ENCODE data around the gene LRIG2. TPM values are rescaled to one million over a fixed set of nuclear protein-coding genes. Genes with fewer than 3 reads are reported as not detected.
"Not testable (repeated sequence)": the region's sequence is repeated elsewhere in the genome, so short reads cannot be mapped to it uniquely, and the experiment has no call there.

Gene LRIG2
- total and polyA plus RNA-seq, 9 donors, result 7.4 to 32.4 (median 18.6) TPM

DNA sequence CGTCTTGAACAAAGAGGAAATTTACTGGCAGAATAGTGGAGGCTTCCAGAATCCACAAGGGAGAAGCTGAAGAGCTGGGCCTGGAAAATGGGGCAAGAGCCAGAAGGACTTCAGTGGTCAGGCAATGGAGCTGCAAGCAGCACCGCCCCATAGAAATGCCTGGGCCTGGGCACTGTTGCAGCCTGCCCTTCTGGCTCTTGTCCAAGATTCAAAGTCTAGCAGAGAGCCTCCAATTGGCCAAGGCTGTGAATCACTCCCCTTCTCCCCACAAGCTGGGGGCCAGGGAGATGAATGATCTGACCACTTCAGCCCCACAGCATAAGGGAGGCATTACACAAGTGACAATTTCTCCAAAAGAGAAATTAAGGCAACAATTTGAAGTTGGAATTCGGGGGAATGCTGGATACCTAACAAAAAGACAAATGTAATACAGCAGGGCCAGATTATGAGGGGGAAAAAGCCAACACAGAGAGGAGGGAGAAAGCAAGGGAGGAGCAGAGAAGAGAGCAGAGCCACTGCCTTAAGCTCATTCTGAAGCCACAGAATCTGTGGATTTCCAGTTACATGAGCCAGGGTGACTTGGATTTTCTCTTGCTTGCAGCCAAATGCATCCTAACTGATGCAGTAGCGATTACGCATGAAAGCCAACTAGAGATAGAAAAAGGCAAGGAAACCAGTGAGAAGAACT is 80.3 kb downstream of the LRIG2 start:
- Histone ChIP-seq H3K36me3 (no peaks in the 10 kb centered on the region), H3K4me1 (ENCODE audit: insufficient read depth) (no peaks in the 10 kb centered on the region), H3K27ac (no peak overlapping the region), H3K27me3 (no peaks in the 10 kb centered on the region), H3K9me3 (no peaks in the 10 kb centered on the region), H3K4me3 (no peak overlapping the region)
- intact Hi-C loops (cut with DNase I), result no loop called here
- TF ChIP-seq POLR2A (IDR thresholded peaks at IDR 0.05), result no peak
- TF ChIP-seq, protein P1, sequence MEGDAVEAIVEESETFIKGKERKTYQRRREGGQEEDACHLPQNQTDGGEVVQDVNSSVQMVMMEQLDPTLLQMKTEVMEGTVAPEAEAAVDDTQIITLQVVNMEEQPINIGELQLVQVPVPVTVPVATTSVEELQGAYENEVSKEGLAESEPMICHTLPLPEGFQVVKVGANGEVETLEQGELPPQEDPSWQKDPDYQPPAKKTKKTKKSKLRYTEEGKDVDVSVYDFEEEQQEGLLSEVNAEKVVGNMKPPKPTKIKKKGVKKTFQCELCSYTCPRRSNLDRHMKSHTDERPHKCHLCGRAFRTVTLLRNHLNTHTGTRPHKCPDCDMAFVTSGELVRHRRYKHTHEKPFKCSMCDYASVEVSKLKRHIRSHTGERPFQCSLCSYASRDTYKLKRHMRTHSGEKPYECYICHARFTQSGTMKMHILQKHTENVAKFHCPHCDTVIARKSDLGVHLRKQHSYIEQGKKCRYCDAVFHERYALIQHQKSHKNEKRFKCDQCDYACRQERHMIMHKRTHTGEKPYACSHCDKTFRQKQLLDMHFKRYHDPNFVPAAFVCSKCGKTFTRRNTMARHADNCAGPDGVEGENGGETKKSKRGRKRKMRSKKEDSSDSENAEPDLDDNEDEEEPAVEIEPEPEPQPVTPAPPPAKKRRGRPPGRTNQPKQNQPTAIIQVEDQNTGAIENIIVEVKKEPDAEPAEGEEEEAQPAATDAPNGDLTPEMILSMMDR (IDR thresholded peaks at IDR 0.05), result no peak
- no peak for TF ChIP-seq EP300 (IDR thresholded peaks at IDR 0.05)
- 85 to 90% (median 89%) methylated on average over 5 of the region's 5 CpGs for WGBS, 3 donors
- no peak for DNase-seq

DNA sequence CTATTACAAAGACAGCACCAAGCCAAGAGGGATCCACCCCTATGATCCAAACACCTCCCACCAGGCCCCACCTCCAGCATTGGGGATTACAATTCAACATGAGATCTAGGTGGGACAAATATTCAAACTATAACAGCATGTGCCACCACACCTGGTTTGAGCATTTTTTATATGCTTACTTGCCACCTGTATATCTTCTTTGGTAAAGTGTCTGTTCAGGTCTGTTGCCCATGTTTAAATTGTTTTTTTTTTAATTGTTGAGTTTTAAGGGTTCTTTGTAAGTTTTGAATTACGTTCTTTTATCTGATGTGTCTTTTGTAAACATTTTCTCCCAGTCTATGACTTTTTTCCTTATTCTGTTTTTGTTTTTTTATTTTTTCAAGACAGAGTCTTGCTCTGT is 83.4 kb downstream of the LRIG2 start:
- no peaks in the 10 kb centered on the region for H3K9me3 ChIP-seq
- no peaks in the 10 kb centered on the region for H3K27me3 ChIP-seq
- H3K27ac ChIP-seq, result no peak overlapping the region
- TF ChIP-seq POLR2A (IDR thresholded peaks at IDR 0.05) (no peak), EP300 (IDR thresholded peaks at IDR 0.05) (no peak)
- TF ChIP-seq, protein P1 (IDR thresholded peaks at IDR 0.05), result no peak
- WGBS, 3 donors, result 76 to 90% (median 81%) methylated on average over 1 of the region's 1 CpG
- no peaks in the 10 kb centered on the region for H3K4me1 ChIP-seq (ENCODE audit: insufficient read depth)
- intact Hi-C loops (cut with DNase I), result no loop called here
- H3K36me3 ChIP-seq, result no peaks in the 10 kb centered on the region
- no peak overlapping the region for H3K4me3 ChIP-seq
- no peak for DNase-seq

DNA sequence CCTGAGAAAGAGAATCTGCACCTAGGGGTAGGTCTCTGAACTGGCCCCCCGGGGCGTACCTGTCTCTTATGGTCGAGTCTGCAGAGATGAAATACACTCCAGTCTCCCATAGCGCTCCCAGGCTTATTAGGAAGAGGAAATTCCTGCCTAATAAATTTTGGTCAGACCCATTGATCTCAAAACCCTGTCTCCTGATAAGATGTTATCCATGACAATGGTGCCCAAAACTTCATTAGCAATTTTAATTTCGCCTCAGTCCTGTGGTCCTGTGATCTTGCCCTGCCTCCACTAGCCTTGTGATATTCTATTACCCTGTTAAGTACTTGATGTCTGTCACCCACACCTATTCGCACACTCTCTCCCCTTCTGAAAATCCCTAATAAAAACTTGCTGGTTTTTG is 85.7 kb downstream of the LRIG2 start:
- intact Hi-C loops (cut with DNase I); H3K27me3 ChIP-seq; H3K36me3 ChIP-seq; H3K4me3 ChIP-seq; DNase-seq; H3K4me1 ChIP-seq (ENCODE audit: insufficient read depth); H3K27ac ChIP-seq; H3K9me3 ChIP-seq: not testable (repeated sequence)
- WGBS, 3 donors, result 77 to 78% (median 78%) methylated on average over 6 of the region's 6 CpGs

DNA sequence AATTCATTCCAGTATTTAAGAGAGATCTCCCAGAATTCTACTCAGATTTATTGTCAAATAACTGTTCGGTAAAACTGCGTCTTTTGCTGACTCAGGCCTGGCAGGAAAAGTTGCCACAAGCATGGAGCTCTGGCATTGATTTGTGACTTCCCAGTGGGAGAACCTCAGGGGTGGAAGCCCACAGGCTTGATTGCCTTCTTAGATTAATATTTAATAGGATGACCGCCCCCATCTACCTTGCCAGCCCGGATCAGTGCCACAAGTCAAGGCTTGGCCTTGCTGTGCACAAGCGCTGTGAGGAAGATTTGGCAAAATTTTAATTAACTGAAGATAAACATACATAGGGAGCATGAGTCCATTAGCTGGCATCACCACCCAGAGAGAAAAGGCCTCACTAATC is 93.5 kb downstream of the LRIG2 start:
- H3K36me3 ChIP-seq, result no peaks in the 10 kb centered on the region
- no peak overlapping the region for H3K4me3 ChIP-seq
- no peak for DNase-seq
- 85 to 93% (median 87%) methylated on average over 5 of the region's 5 CpGs for WGBS, 3 donors
- H3K27me3 ChIP-seq, result no peaks in the 10 kb centered on the region
- intact Hi-C loops (cut with DNase I), result no loop called here
- no peaks in the 10 kb centered on the region for H3K4me1 ChIP-seq (ENCODE audit: insufficient read depth)
- H3K27ac ChIP-seq, result no peak overlapping the region
- H3K9me3 ChIP-seq, result no peaks in the 10 kb centered on the region
- TF ChIP-seq POLR2A (IDR thresholded peaks at IDR 0.05) (no peak), EP300 (IDR thresholded peaks at IDR 0.05) (no peak)
- TF ChIP-seq, protein P1 (IDR thresholded peaks at IDR 0.05), result no peak

DNA sequence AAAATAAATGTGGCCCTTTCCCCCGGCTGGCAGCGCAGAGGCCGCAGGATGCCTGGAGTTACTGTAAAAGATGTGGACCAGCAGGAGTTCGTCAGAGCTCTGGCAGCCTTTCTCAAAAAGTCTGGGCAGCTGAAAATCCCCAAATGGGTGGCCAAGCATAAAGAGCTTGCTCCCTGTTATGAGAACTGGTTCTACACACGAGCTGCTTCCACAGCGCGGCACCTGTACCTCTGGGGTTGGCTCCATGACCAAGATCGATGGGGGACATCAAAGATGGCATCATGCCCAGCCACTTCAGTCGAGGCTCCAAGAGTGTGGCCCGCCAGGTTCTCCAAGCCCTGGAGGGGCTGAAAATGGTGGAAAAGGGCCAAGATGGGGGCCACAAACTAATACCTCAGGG is 95.9 kb downstream of the LRIG2 start:
- H3K36me3 ChIP-seq, result no peaks in the 10 kb centered on the region
- H3K4me1 ChIP-seq (ENCODE audit: insufficient read depth), result no peaks in the 10 kb centered on the region
- DNase-seq, result no peak
- intact Hi-C loops (cut with DNase I), result no loop called here
- H3K27ac ChIP-seq, result no peak overlapping the region
- no peaks in the 10 kb centered on the region for H3K27me3 ChIP-seq
- 68 to 75% (median 74%) methylated on average over 10 of the region's 10 CpGs for WGBS, 3 donors
- no peaks in the 10 kb centered on the region for H3K9me3 ChIP-seq
- TF ChIP-seq EP300 (IDR thresholded peaks at IDR 0.05), result no peak
- TF ChIP-seq, protein P1 (IDR thresholded peaks at IDR 0.05), result no peak
- TF ChIP-seq POLR2A (IDR thresholded peaks at IDR 0.05), result no peak
- no peak overlapping the region for H3K4me3 ChIP-seq
